Adrenal gland (tissue), 5 donors: ENCODE results near the gene IL16.

ENCODE experiments used
- POLR2A ChIP-seq, 2 donors: fragments of 450-650 bp; IDR thresholded peaks; one replicate each; pipeline ENCODE4 v1.6.1; 2017; ENCODE audit warnings: antibody characterized with exemption in 2 of 2, mild to moderate bottlenecking in 2 of 2, moderate library complexity in 1 of 2
- TF ChIP-seq, protein P1 (sequence below), 6 experiments: fragments of 450-650 bp in 4 of 6; fragments of 200-600 bp in 2 of 6; sonication (generic) in 1 of 6; IDR thresholded peaks; 1 replicate in 5 of 6; 2 replicates in 1 of 6; pipeline versions ENCODE4 v1.5.1 to v1.8.0; 2016 to 2021; ENCODE audit warnings: antibody characterized with exemption in 6 of 6, mild to moderate bottlenecking in 2 of 6, moderate library complexity in 1 of 6
- donor health status: DM: no; HTN: no; CAD: no.

DNA sequence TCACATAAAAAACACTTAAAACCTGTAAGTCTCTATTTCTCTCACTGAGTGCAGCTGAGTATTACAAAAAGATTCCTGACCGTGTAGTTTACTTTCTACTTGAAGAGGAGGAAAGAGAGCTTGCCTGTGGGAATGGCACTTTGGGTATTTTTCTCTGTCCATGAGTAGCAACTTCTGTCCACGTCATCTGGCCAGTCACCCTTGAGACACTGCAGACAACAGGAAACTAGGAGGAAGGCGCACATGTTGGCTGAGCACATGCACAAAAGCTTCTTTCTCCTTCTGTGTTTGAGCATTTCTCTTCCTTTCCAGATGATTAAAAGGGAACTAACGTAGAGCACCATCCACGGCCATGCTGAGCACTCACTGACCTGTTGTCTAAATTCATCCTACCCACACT is 107.5 kb downstream of the IL16 start:
- TF ChIP-seq POLR2A (IDR thresholded peaks at IDR 0.05): no peak
- TF ChIP-seq, protein P1, sequence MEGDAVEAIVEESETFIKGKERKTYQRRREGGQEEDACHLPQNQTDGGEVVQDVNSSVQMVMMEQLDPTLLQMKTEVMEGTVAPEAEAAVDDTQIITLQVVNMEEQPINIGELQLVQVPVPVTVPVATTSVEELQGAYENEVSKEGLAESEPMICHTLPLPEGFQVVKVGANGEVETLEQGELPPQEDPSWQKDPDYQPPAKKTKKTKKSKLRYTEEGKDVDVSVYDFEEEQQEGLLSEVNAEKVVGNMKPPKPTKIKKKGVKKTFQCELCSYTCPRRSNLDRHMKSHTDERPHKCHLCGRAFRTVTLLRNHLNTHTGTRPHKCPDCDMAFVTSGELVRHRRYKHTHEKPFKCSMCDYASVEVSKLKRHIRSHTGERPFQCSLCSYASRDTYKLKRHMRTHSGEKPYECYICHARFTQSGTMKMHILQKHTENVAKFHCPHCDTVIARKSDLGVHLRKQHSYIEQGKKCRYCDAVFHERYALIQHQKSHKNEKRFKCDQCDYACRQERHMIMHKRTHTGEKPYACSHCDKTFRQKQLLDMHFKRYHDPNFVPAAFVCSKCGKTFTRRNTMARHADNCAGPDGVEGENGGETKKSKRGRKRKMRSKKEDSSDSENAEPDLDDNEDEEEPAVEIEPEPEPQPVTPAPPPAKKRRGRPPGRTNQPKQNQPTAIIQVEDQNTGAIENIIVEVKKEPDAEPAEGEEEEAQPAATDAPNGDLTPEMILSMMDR (IDR thresholded peaks at IDR 0.05): no peak
